Measurements from ENCODE around the gene LIX1L. TPM values are rescaled to one million over a fixed set of nuclear protein-coding genes. Genes with fewer than 3 reads are reported as not detected.

LIX1L gene
- total and polyA plus RNA-seq, 8 donors: 2.9 to 10.3 (median 5.6) TPM

GRCh38 chr1:145898756-145899155, 59.1 kb downstream of the LIX1L start:
- intact Hi-C loops (cut with DNase I): loop anchor here in 1 of 3 donors (10.0 kb wide), 1 partner anchor 116 kb away; no protein-coding TSS in a partner anchor
- DNase-seq: no peak
- WGBS, 2 donors: 92 to 93% methylated on average over 5 of the region's 5 CpGs

DNA sequence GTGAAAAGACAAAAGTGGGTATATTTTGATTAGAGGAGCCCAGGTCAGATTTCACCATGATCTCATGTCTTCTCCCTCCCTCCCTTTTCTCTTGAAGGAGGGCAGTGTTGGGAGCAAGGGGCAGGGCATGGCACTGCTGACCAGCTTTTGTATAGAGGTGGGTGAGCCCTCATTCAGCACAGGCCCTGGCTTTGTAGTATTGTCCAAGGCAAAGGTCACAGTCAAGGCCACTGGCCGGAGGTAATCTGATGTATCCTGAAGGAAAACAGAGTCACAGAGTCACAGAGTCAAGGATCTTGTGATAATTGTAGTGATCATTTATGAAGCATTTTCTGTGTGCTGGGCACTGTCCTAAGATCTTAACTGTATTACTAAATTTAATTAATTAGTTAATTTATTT, 59.8 kb downstream of the LIX1L start:
- intact Hi-C loops (cut with DNase I): loop anchor here in 1 of 3 donors (10.0 kb wide), 1 partner anchor 117 kb away; no protein-coding TSS in a partner anchor
- no peak for DNase-seq
- no peak overlapping the region for H3K27ac ChIP-seq
- FAIRE-seq: no peak
- H3K36me3 ChIP-seq: no peaks in the 10 kb centered on the region
- no peak for ATAC-seq
- TF ChIP-seq CTCF (IDR thresholded peaks at IDR 0.05): no peak
- H3K9me3 ChIP-seq: no peaks in the 10 kb centered on the region
- peaks cover 1 to 3% (median 1%) of the 10 kb centered on the region in 3 donors for H3K4me1 ChIP-seq
- H3K4me3 ChIP-seq: no peak overlapping the region
- no peaks in the 10 kb centered on the region for H3K27me3 ChIP-seq
- WGBS, 2 donors: 49 to 53% methylated on average over 1 of the region's 1 CpG

More at GRCh38 chr1:145898756-145899155, 59.1 kb downstream of the LIX1L start:
- Histone ChIP-seq H3K4me3 (no peak overlapping the region), H3K27ac (no peak overlapping the region), H3K27me3 (no peaks in the 10 kb centered on the region), H3K9me3 (no peaks in the 10 kb centered on the region), H3K36me3 (no peaks in the 10 kb centered on the region), H3K4me1 (no peaks in the 10 kb centered on the region)
- ATAC-seq (no peak), FAIRE-seq (no peak)
- no peak for TF ChIP-seq CTCF (IDR thresholded peaks at IDR 0.05)

- WGBS, 2 donors: 89 to 91% methylated on average over 1 of the region's 1 CpG
- TF ChIP-seq CTCF (IDR thresholded peaks at IDR 0.05): no peak
- ATAC-seq (no peak), FAIRE-seq (no peak), DNase-seq (no peak)
- Histone ChIP-seq H3K27ac (no peak overlapping the region), H3K4me1 (peaks cover 17 to 27% (median 21%) of the 10 kb centered on the region in 3 donors), H3K9me3 (no peaks in the 10 kb centered on the region), H3K27me3 (no peaks in the 10 kb centered on the region), H3K36me3 (no peaks in the 10 kb centered on the region), H3K4me3 (no peak overlapping the region)
- intact Hi-C loops (cut with DNase I): loop anchor here in 1 of 3 donors (10.0 kb wide), 1 partner anchor 119 kb away; no protein-coding TSS in a partner anchor
These were observed 62.3 kb downstream of the LIX1L start for GRCh38 chr1:145895471-145895870.

- DNase-seq: no peak
- ATAC-seq: no peak
- TF ChIP-seq CTCF (IDR thresholded peaks at IDR 0.05): no peak
- intact Hi-C loops (cut with DNase I): loop anchor here in 1 of 3 donors (10.0 kb wide), 1 partner anchor 121 kb away; no protein-coding TSS in a partner anchor
- Histone ChIP-seq H3K36me3 (no peaks in the 10 kb centered on the region), H3K4me1 (peaks cover 17 to 27% (median 21%) of the 10 kb centered on the region in 3 donors), H3K9me3 (no peaks in the 10 kb centered on the region), H3K4me3 (no peak overlapping the region), H3K27me3 (no peaks in the 10 kb centered on the region), H3K27ac (peak overlapping the region in 1 of 4 donors; percentile 60)
- no peak for FAIRE-seq
- 79 to 87% methylated on average over 7 of the region's 7 CpGs for WGBS, 2 donors
These were observed 64.3 kb downstream of the LIX1L start for GRCh38 chr1:145893306-145894055.
